Measurements from ENCODE around the gene SMOC1. TPM values are rescaled to one million over a fixed set of nuclear protein-coding genes. Genes with fewer than 3 reads are reported as not detected.

The SMOC1 gene
- polyA plus RNA-seq, 3 donors: 1.7 to 2.4 (median 2.1) TPM

GRCh38 chr14:69956970-69957369, 77.8 kb downstream of the SMOC1 start:
- no peak for DNase-seq (ENCODE audit: extremely low read depth in 1 of 11, low read depth in 9 of 11, low spot score in 4 of 11)

GRCh38 chr14:69957986-69958385, 78.8 kb downstream of the SMOC1 start:
- no peak for DNase-seq (ENCODE audit: extremely low read depth in 1 of 11, low read depth in 9 of 11, low spot score in 4 of 11)

GRCh38 chr14:69959136-69959535, 79.9 kb downstream of the SMOC1 start:
- no peak for DNase-seq (ENCODE audit: extremely low read depth in 1 of 11, low read depth in 9 of 11, low spot score in 4 of 11)

- no peak for DNase-seq (ENCODE audit: extremely low read depth in 1 of 11, low read depth in 9 of 11, low spot score in 4 of 11)
Measured at GRCh38 chr14:69960296-69960695, 81.1 kb downstream of the SMOC1 start.

GRCh38 chr14:69963966-69964365, 84.8 kb downstream of the SMOC1 start:
- no peak for DNase-seq (ENCODE audit: extremely low read depth in 1 of 11, low read depth in 9 of 11, low spot score in 4 of 11)

- no peak for DNase-seq (ENCODE audit: extremely low read depth in 1 of 11, low read depth in 9 of 11, low spot score in 4 of 11)
Measured at GRCh38 chr14:69964841-69965240, 85.6 kb downstream of the SMOC1 start.

GRCh38 chr14:69968132-69968531, 88.9 kb downstream of the SMOC1 start:
- no peak for DNase-seq (ENCODE audit: extremely low read depth in 1 of 11, low read depth in 9 of 11, low spot score in 4 of 11)

- DNase-seq (ENCODE audit: extremely low read depth in 1 of 11, low read depth in 9 of 11, low spot score in 4 of 11): no peak
Measured at GRCh38 chr14:69968681-69969080, 89.5 kb downstream of the SMOC1 start.

- DNase-seq (ENCODE audit: extremely low read depth in 1 of 11, low read depth in 9 of 11, low spot score in 4 of 11): no peak
Measured at GRCh38 chr14:69972755-69973154, 93.5 kb downstream of the SMOC1 start.

GRCh38 chr14:69973846-69974245, 94.6 kb downstream of the SMOC1 start:
- DNase-seq (ENCODE audit: extremely low read depth in 1 of 11, low read depth in 9 of 11, low spot score in 4 of 11): no peak

GRCh38 chr14:69979882-69980281, 100.7 kb downstream of the SMOC1 start:
- no peak for DNase-seq (ENCODE audit: extremely low read depth in 1 of 11, low read depth in 9 of 11, low spot score in 4 of 11)

GRCh38 chr14:69980457-69981425, 101.5 kb downstream of the SMOC1 start:
- DNase-seq (ENCODE audit: extremely low read depth in 1 of 11, low read depth in 9 of 11, low spot score in 4 of 11): no peak

GRCh38 chr14:69982220-69982839, 103.1 kb downstream of the SMOC1 start:
- DNase-seq (ENCODE audit: extremely low read depth in 1 of 11, low read depth in 9 of 11, low spot score in 4 of 11): no peak

- DNase-seq (ENCODE audit: extremely low read depth in 1 of 11, low read depth in 9 of 11, low spot score in 4 of 11): no peak
Measured at GRCh38 chr14:69982886-69983285, 103.7 kb downstream of the SMOC1 start.

- DNase-seq (ENCODE audit: extremely low read depth in 1 of 11, low read depth in 9 of 11, low spot score in 4 of 11): no peak
Measured at GRCh38 chr14:69983317-69983716, 104.1 kb downstream of the SMOC1 start.

- DNase-seq (ENCODE audit: extremely low read depth in 1 of 11, low read depth in 9 of 11, low spot score in 4 of 11): no peak
Measured at GRCh38 chr14:69985463-69985862, 106.2 kb downstream of the SMOC1 start.

GRCh38 chr14:69986336-69986735, 107.1 kb downstream of the SMOC1 start:
- no peak for DNase-seq (ENCODE audit: extremely low read depth in 1 of 11, low read depth in 9 of 11, low spot score in 4 of 11)

- no peak for DNase-seq (ENCODE audit: extremely low read depth in 1 of 11, low read depth in 9 of 11, low spot score in 4 of 11)
Measured at GRCh38 chr14:69987406-69988121, 108.3 kb downstream of the SMOC1 start.

GRCh38 chr14:69988979-69989378, 109.8 kb downstream of the SMOC1 start:
- no peak for DNase-seq (ENCODE audit: extremely low read depth in 1 of 11, low read depth in 9 of 11, low spot score in 4 of 11)

GRCh38 chr14:69989622-69990021, 110.4 kb downstream of the SMOC1 start:
- no peak for DNase-seq (ENCODE audit: extremely low read depth in 1 of 11, low read depth in 9 of 11, low spot score in 4 of 11)

Measured in renal cortex interstitium (tissue), 11 donors.